HTR-8/SVneo (cell line): ENCODE data around the gene ZNF705A.
"Not testable (repeated sequence)": the region's sequence is repeated elsewhere in the genome, so short reads cannot be mapped to it uniquely, and the experiment has no call there.

ENCODE experiments used
- DNase-seq: peaks from one replicate; pipeline ENCODE4 v3.0.0; 2011; ENCODE audit warnings: low spot score, mixed read lengths; ENCODE audit not compliant: insufficient read length
- FAIRE-seq: peaks from 2 replicates; lab custom pipeline; 2011; peaks lifted over from hg19 to GRCh38; lab: Jason Lieb, UNC

ZNF705A gene

GRCh38 chr12:8182923-8183322 is 26.1 kb downstream of the ZNF705A start:
- not testable (repeated sequence) for FAIRE-seq, DNase-seq

DNA sequence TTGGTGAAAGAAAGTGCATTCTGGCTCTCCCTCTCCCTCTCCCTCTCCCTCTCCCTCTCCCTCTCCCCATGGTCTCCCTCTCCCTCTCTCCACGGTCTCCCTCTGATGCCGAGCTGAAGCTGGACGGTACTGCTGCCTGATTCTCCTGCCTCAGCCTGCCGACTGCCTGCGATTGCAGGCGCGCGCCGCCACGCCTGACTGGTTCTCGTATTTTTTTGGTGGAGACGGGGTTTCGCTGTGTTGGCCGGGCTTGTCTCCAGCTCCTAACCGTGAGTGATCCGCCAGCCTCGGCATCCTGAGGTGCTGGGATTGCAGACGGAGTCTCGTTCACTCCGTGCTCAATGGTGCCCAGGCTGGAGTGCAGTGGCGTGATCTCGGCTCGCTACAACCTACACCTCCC is 26.5 kb downstream of the ZNF705A start:
- not testable (repeated sequence) for FAIRE-seq, DNase-seq

- FAIRE-seq = not testable (repeated sequence)
These were observed 27.4 kb downstream of the ZNF705A start for GRCh38 chr12:8184206-8184605.

DNA sequence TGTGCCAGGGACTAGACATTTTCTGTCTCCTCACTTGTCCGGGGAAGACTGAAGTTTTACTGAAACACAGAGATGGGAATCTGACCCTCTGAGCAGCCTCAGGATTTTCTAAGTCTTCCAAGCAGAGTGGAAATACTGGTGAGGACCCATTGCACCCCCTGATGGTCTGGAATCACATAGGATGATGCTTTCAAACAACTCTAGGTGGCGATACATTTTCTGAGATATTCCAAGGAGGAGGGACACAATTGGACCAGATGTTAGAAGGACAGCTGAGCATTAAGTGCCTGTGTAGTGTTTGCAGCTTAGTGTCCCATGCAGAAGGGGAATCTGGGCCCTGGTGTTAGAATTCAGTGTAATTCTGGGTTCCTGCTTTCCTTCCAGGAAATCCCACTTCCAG is 31.3 kb downstream of the ZNF705A start:
- not testable (repeated sequence) for FAIRE-seq, DNase-seq

More at GRCh38 chr12:8184206-8184605, 27.4 kb downstream of the ZNF705A start:
- not testable (repeated sequence) for DNase-seq

- FAIRE-seq = not testable (repeated sequence)
These were observed 41.0 kb downstream of the ZNF705A start for GRCh38 chr12:8197685-8198308.

DNA sequence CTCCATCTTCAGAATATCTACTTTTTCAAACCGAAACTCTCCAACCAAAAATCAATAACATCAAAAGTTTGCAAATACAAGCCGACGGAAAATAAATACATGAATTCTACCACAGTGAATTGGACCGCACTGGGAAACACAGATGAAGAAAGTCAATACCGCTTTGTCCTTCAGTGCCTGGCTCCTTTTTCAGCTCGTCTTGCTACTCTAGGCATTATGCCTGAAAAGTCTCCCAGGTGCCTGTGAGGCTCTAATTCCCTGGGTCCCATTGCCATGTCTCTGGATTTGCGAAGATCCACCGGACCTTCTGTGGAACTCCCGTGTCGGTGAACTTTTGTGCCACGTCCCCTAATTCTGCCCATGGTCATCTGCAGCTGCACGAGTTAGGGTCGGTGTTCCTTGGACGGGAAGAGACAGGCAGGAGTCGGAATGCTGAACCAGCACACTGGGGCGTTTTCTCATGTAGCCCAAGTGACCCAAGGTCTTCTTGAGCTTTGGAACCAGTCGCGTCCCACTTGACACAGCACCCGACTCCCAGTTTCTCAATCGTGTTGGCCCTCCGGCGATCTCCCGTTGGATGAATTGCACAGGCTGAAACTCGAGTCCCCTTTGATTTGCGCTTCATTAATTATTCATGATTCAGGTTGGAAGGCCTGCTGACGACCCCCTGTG is 62.0 kb downstream of the ZNF705A start:
- not testable (repeated sequence) for FAIRE-seq

More at GRCh38 chr12:8197685-8198308, 41.0 kb downstream of the ZNF705A start:
- not testable (repeated sequence) for DNase-seq

DNA sequence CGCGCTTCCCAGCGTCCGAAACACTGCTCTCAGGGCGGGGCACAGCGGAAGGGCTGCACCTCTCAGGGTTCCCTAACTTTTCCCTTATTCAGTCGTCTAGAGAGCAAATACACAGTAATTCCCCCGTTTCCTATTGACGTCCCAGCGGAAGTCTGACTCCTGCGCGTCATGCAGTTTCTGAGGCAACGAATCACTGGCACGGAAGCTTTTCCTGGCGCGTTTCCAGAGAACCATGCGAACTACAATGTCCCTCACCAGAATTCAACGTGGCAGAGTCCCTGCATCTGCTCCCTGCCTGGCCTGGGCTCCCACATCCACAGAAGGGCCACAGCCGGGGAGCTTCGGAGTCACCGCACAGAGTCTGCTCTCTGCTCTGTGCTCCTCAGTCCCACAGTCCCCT is 64.6 kb downstream of the ZNF705A start:
- not testable (repeated sequence) for DNase-seq, FAIRE-seq

More for the DNA sequence above, 62.0 kb downstream of the ZNF705A start:
- not testable (repeated sequence) for DNase-seq

GRCh38 chr12:8221844-8222243 is 65.0 kb downstream of the ZNF705A start:
- DNase-seq, FAIRE-seq: not testable (repeated sequence)

DNA sequence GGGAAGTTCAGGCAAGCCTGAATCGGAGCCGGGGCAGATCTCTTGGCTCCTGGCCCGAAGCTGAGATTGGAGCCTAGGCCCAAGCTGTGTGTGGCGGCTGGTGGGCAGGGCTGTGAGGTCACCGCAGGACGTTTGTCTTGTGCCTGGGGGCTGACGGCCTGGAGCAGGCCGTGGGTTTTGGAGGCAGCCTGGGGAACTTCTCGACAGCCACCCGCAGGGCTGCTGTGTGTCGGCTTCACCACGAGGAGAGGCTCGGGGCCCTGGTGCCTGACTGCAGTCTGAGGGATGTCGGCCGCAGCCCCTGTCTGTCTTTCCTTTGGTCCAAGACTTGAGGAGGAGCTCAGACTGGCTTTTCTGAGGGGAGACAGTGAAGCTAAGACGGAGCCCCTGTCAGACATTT is 65.5 kb downstream of the ZNF705A start:
- not testable (repeated sequence) for FAIRE-seq, DNase-seq

- FAIRE-seq, DNase-seq: not testable (repeated sequence)
These were observed 66.8 kb downstream of the ZNF705A start for GRCh38 chr12:8223646-8224045.

DNA sequence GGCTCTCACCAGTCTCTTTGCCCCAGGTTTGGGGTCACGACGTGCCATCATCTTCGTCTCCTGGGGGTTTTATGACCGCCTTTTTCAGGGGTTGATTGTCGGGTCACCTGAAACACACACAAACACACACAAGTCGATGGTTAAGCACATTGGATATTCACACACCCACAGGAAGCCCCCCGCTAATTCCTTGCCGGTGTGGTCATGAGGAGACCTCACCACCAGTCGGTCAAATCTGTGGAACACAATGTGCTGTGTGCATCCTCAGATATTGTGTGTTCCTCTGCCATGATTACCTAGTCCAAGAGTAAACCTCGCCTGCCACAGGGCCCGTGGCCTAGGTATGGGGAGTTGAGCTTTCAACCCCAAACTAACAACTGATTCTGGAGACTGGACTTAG is 68.0 kb downstream of the ZNF705A start:
- not testable (repeated sequence) for FAIRE-seq

DNA sequence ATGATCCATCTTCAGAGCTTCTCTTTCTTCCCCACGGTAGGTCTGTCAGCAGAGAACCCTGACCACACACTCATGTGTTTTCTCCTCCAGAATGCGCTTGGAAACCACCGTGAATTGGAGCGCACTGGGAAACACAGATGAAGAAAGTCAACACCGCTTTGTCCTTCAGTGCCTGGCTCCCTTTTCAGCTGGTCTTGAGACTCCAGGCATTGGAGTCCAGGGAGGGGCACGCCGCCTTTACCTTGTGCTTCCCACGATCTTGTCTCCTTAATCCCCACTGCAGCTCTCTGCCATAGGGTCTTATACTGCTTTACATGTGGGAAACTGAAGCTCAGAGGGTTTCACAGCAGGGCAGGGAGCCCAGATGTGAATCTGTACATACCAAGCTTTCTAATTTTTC is 69.5 kb downstream of the ZNF705A start:
- FAIRE-seq (no peak), DNase-seq (no peak)

More for the DNA sequence above, 68.0 kb downstream of the ZNF705A start:
- DNase-seq = not testable (repeated sequence)

GRCh38 chr12:8226992-8227731 is 70.3 kb downstream of the ZNF705A start, which contains the start of gene FAM90A1:
Gene FAM90A1 (minus strand): TSS chr12:8227618. CDS start chr12:8224832, 2,786 bp downstream.
- FAIRE-seq, DNase-seq: not testable (repeated sequence)

- not testable (repeated sequence) for FAIRE-seq, DNase-seq
These were observed 70.9 kb downstream of the ZNF705A start for GRCh38 chr12:8227732-8228077.

DNA sequence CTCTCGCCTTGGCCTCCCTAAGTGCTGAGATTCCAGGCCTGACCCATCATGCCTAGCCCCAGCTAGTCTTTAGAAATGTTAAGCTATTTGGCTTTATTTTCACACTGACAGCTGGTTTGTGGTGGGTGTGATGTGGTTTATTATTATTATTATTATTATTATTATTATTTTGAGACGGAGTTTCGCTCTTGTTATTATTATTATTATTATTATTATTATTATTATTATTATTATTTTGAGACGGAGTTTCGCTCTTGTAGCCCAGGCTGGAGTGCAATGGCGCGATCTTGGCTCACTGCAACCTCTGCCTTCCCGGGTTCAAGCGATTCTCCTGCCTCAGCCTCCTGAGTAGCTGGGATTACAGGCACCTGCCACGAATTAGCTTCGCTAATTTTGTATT is 71.8 kb downstream of the ZNF705A start:
- DNase-seq, FAIRE-seq: not testable (repeated sequence)

DNA sequence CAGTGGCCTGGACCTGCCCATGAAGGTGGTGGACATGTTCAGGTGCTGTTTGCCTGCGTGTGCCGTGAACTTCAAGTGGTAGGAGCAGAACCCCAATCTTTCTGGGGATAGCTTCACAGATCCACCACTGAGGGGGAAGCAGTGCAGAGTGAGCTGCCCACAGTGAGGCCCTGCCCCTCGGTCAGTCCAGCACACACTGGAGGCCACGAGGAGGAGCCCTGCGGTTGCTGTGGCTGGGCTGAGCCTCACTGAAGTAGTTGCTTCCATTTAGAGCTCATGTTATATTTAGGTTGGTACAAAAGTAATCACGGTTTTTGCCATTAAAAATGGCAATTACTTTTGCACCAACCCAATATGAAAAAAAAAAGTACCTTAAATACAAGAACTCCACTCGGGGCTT is 72.7 kb downstream of the ZNF705A start:
- not testable (repeated sequence) for DNase-seq, FAIRE-seq
